HS-5 (cell line): ENCODE measurements around the gene ABHD17B.

Experiments used
- DNase-seq: peaks from one replicate; pipeline ENCODE4 v3.0.0-alpha.2; 2012; ENCODE audit warnings: low read depth

The ABHD17B gene

GRCh38 chr9:71876829-71877228, 34.2 kb downstream of the ABHD17B start:
- no peak for DNase-seq

- no peak for DNase-seq
Observed at GRCh38 chr9:71876106-71876505, 34.9 kb downstream of the ABHD17B start.

- no peak for DNase-seq
Observed at GRCh38 chr9:71875345-71875744, 35.6 kb downstream of the ABHD17B start.

- no peak for DNase-seq
Observed at GRCh38 chr9:71863631-71864030, 47.4 kb downstream of the ABHD17B start.

DNA sequence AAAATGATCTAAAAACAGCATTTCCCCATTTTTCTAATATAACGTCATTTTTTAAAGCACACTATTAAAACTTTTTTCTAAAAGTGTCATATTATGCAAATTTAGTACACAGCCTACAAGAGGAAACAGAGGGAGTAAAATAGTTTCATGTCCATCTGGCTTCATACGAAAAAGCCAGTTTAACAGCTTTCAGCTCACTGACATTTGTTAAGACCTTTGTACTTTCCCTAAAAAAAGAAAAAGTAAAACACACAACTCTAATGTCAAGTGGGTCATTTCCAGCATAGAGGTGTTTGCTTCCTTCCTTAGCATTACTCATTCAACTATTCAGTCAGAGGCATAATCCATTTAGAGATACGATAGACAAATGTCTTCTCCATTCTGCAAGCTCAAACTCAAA, 49.4 kb downstream of the ABHD17B start:
- no peak for DNase-seq

DNA sequence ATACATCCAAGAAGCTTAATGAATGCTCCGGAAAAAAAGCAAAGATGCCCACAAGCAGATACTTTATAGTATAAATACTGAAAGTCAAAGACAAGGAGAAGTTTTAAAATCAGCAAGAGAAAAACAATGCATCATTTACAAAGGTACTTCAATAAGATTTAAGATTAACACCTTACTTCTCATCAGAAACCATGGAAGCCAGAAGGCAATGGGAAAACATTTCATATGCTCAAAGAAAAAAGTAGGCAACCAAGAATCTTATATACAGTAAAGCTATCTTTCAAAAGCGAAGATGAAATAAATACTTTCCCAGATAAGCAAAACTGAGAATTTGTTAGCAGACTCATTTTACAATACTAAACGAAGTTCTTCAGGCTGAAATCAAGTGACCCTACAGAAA, 51.1 kb downstream of the ABHD17B start:
- no peak for DNase-seq

DNA sequence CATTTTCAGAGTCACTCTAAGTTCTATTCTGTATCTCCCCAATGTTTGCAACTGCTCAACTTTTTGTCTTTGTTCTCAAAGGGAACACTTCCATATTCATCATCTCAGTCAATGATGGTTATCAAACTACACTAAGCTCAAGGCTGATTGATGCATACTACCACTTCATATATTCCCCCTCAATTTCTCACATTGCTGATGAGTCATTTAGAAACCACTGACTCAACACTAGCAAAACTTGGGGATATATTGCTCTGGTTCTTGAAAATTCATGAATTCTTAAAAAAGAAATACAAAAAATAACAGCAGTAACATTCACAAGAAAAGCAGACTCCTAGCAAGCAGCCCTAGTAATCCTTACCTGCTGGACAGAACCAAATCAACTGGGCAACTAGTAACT, 52.2 kb downstream of the ABHD17B start:
- DNase-seq: peak; percentile 9

GRCh38 chr9:71858102-71858798, 52.7 kb downstream of the ABHD17B start:
- no peak for DNase-seq

GRCh38 chr9:71857159-71857558, 53.8 kb downstream of the ABHD17B start:
- no peak for DNase-seq

GRCh38 chr9:71854811-71855210, 56.2 kb downstream of the ABHD17B start:
- no peak for DNase-seq

GRCh38 chr9:71853084-71853483, 57.9 kb downstream of the ABHD17B start:
- DNase-seq: no peak

DNA sequence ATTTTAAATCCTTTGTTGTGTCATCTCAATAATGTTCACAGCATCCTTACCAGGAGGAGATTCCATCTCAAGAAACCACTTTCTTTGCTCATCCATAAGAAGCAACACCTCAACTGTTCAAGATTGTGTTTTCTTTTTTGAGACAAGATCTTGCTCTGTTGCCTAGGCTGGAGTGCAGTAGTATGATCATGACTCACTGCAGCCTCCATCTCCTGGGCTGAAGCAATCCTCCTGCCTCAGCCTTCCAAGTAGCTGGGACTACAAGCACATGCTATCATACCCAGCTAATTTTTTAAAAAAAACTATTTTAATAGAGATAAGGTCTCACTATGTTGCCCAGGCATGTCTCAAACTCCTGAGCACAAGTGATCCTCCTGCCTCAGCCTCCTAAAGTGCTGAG, 60.0 kb downstream of the ABHD17B start:
- no peak for DNase-seq

GRCh38 chr9:71847892-71848291, 63.1 kb downstream of the ABHD17B start:
- DNase-seq: no peak

- no peak for DNase-seq
Observed at GRCh38 chr9:71844808-71845207, 66.2 kb downstream of the ABHD17B start.

- no peak for DNase-seq
Observed at GRCh38 chr9:71839668-71840067, 71.3 kb downstream of the ABHD17B start.

DNA sequence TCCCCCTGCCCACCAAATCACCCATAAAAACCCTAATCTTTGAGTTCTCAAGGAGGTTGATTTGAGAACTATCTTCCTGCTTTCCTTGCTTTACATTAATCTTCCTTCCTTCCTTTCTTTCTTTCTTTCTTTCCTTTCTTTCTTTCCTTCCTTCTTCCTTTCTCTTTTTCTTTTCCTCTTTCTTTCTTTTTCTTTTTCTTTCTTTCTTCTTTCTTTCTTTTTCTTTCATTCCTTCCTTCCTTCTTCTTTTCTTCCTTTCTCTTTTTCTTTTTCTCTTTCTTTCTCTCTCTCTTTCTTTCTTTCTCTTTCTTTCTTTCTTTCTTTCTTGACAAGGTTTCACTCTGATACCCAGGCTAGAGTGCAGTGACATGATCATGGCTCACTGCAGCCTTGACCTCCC, 75.4 kb downstream of the ABHD17B start:
- no peak for DNase-seq

DNA sequence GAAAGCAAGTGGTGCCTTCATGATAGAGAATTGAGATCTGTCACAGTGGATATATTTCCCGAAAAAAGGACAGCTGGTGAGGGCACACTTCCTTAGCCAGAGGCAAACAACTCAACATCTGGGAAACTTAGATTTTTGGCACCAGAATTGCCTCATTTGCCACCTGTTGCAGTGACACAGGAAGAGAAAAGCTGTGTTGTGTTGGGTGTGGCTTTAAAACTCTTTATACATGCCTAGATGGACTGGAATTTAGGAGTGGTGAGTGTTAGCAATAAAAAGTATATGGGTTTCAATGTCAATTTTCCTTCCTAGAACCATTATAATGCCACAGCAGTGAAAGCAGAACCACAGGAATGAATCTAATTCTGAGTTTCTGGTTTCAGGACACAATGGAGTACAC, 80.1 kb downstream of the ABHD17B start:
- DNase-seq: no peak

GRCh38 chr9:71830153-71830552, 80.8 kb downstream of the ABHD17B start:
- DNase-seq: no peak

GRCh38 chr9:71826279-71826678, 84.7 kb downstream of the ABHD17B start:
- no peak for DNase-seq

DNA sequence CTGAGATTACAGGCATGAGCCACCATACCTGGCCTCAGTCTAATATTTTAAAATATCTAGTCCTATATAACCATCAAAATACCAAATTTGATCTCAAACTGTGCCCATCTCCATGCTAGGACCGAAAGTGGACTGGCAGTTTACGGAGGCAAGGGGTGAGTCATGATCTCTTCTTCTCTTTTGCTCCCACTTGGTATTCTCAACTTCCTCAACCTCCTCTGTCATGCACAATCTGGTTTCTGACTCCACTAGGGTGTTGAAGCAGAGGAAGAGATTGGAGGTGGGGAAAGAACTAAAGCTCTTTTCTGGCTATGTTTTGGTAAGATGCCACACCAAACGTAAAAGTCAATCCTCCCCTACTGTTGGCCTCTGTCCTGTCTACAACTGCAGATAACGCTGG, 86.7 kb downstream of the ABHD17B start:
- no peak for DNase-seq

- DNase-seq: no peak
Observed at GRCh38 chr9:71822935-71823334, 88.1 kb downstream of the ABHD17B start.

DNA sequence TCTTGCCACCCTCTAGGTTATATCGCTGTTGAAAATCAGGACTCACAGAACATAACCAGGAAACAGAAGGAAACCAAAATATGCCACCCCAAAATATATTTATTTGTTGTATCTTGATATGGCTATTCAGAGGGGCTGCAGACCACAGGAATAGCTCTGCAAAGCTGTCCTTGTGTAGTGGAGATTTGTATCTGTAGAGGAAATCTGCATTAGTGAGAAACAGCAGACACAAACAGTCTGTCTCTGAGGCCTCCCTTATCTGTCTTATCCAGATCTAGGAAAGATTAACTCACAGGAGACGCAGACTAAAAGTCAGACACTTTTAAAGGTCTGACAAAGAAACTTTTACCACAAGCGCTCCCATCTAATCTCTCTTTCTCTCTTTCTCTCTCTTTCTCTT, 88.5 kb downstream of the ABHD17B start:
- DNase-seq: no peak

DNA sequence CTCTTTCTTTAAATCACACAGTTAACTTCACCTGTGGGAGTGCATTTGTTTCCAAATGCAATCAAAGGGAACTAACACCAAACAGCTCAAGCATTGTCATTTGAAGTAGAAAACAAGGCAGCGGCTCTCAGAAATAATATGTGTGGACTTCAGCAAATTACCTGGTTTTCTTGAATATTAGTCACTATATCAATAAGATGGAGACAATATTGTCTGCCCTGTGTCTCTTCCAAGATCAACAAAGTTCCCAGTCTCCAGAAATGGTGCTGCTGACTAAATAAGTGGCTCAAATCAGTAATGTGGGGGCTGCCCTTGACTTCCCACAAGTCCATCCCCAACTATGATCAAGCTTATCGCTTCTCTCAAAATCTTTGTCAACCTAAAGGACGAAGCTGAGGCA, 89.6 kb downstream of the ABHD17B start:
- DNase-seq: no peak

DNA sequence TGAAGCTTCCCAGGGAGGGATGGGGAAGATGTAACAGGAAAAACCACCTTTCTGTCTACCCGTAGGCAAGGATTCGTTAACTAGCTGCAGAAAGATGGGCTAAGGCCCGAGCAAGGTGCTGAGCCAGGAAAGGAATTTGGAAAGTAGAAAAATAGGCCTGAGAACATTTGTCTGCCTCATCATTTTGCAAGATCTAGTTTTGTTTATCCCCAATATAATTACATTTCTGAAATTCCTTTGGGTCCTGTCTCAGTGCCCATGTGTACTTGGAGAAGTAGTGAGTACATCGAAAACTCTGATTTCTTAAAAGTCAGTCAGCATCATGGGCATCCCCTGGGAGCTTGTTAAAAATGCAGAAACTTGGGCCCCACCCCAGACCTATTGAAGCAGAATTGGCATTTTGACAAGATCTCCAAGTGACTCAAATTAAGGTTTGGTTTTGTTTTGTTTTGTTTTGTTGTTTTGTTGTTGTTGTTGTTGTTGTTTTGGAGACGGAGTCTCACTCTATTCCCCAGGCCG, 90.5 kb downstream of the ABHD17B start:
- DNase-seq: no peak
